CD4-positive, alpha-beta T cell treated with Interferon gamma for 1 hour (primary cell): ENCODE data around the gene SYF2.

ENCODE experiments used
- DNase-seq: peaks from one replicate; pipeline ENCODE4 v3.0.0-alpha.2; 2020

The SYF2 gene

GRCh38 chr1:25182629-25183028 lies 49.7 kb downstream of the SYF2 start:
- DNase-seq, result no peak

- no peak for DNase-seq
Measured at GRCh38 chr1:25180996-25181395, 51.3 kb downstream of the SYF2 start.

- DNase-seq, result no peak
Measured at GRCh38 chr1:25178917-25179561, 53.3 kb downstream of the SYF2 start.

- no peak for DNase-seq
Measured at GRCh38 chr1:25174730-25175612, 57.3 kb downstream of the SYF2 start.

GRCh38 chr1:25174363-25174729 lies 58.0 kb downstream of the SYF2 start:
- no peak for DNase-seq

GRCh38 chr1:25173809-25174340 lies 58.4 kb downstream of the SYF2 start:
- no peak for DNase-seq
